Hepatocyte (in vitro differentiated cells): ENCODE results near the gene HPGD. TPM values are rescaled to one million over a fixed set of nuclear protein-coding genes. Genes with fewer than 3 reads are reported as not detected.

ENCODE experiments used
- DNase-seq: peaks from one replicate; pipeline ENCODE4 v3.0.0-alpha.2; 2016; ENCODE audit warnings: low spot score
- H2AFZ ChIP-seq: fragments of 200-600 bp; sonication (generic); 2 replicates; pipeline ENCODE4 v1.6.0; 2016; ENCODE audit warnings: antibody characterized with exemption, mild to moderate bottlenecking
- H3K27ac ChIP-seq: fragments of 200-600 bp; sonication (generic); 2 replicates; pipeline ENCODE4 v1.5.1; 2016; ENCODE audit warnings: mild to moderate bottlenecking
- H3K27me3 ChIP-seq: fragments of 200-600 bp; sonication (generic); 2 replicates; pipeline ENCODE4 v1.6.1; 2016
- H3K36me3 ChIP-seq: fragments of 200-600 bp; sonication (generic); replicated peaks from 2 replicates; pipeline ENCODE4 v1.5.1; 2016; ENCODE audit warnings: low read depth; ENCODE audit not compliant: insufficient read depth
- H3K4me1 ChIP-seq: fragments of 200-600 bp; sonication (generic); 2 replicates; pipeline ENCODE4 v1.5.1; 2016; ENCODE audit warnings: mild to moderate bottlenecking, moderate library complexity; ENCODE audit not compliant: insufficient read depth
- H3K4me2 ChIP-seq: fragments of 200-600 bp; sonication (generic); 2 replicates; pipeline ENCODE4 v1.6.0; 2016
- H3K4me3 ChIP-seq: fragments of 200-600 bp; sonication (generic); 2 replicates; pipeline ENCODE4 v1.5.1; 2016; ENCODE audit warnings: mild to moderate bottlenecking
- H3K79me2 ChIP-seq: fragments of 200-600 bp; sonication (generic); 2 replicates; pipeline ENCODE4 v1.6.0; 2017; ENCODE audit warnings: mild to moderate bottlenecking
- H3K9me2 ChIP-seq: fragments of 200-600 bp; sonication (generic); replicated peaks from 2 replicates; pipeline ENCODE4 v1.6.0; 2017; ENCODE audit warnings: mild to moderate bottlenecking; ENCODE audit not compliant: insufficient read depth
- H3K9me3 ChIP-seq: fragments of 200-600 bp; sonication (generic); 2 replicates; pipeline ENCODE4 v1.5.1; 2016; ENCODE audit warnings: low read depth, mild to moderate bottlenecking
- H4K20me1 ChIP-seq: fragments of 200-600 bp; sonication (generic); 2 replicates; pipeline ENCODE4 v1.6.0; 2016; ENCODE audit warnings: mild to moderate bottlenecking; ENCODE audit not compliant: insufficient read depth, poor library complexity, severe bottlenecking
- EZH2 ChIP-seq: fragments of 200-600 bp; sonication (generic); IDR thresholded peaks from 2 replicates; pipeline ENCODE4 v1.6.1; 2016; ENCODE audit warnings: antibody characterized with exemption, mild to moderate bottlenecking, borderline replicate concordance
- EZH2phosphoT487 ChIP-seq: fragments of 200-600 bp; sonication (generic); IDR thresholded peaks from one replicate; pipeline ENCODE4 v1.6.1; 2018; ENCODE audit warnings: antibody characterized with exemption, mild to moderate bottlenecking, low read depth, moderate library complexity; ENCODE audit not compliant: unreplicated experiment, severe bottlenecking
- WGBS: methylation state at CpG from one replicate; pipeline ENCODE4 v1.1.6; 2016; ENCODE audit warnings: low lambda C conversion rate; ENCODE audit errors: missing lambda C conversion rate; 5-methylcytosine and 5-hydroxymethylcytosine counted together
- polyA plus RNA-seq: library from polyadenylated mRNA; unstranded; fragments of >200 nt; fragmentation: Nextera tagmentation; extraction: Ambion mirVana; gene quantifications from 2 replicates; pipeline ENCODE4 v1.2.1, GENCODE V29; 2016
- total RNA-seq: library from RNA; depleted of rRNA; stranded (reverse); fragments of >200 nt; gene quantifications from 2 replicates; pipeline ENCODE4 v1.2.3, GENCODE V29; 2014
- TF ChIP-seq, protein P1 (sequence below): fragments of 200-600 bp; sonication (generic); IDR thresholded peaks from 2 replicates; pipeline ENCODE4 v1.5.1; 2016; ENCODE audit warnings: antibody characterized with exemption, mild to moderate bottlenecking; ENCODE audit not compliant: poor library complexity

HPGD gene
- total and polyA plus RNA-seq, 2 experiments from 2014 or later: 76.9 to 129 TPM

GRCh38 chr4:174449944-174450785 is 72.1 kb downstream of the HPGD start:
- Histone ChIP-seq H4K20me1 (no peaks in the 10 kb centered on the region), H3K36me3 (no peaks in the 10 kb centered on the region), H3K4me2 (peak overlapping the region; percentile 30), H3K9me3 (no peaks in the 10 kb centered on the region), H3K79me2 (no peaks in the 10 kb centered on the region), H3K4me3 (no peak overlapping the region), H2AFZ (peak overlapping the region; percentile 10), H3K9me2 (no peaks in the 10 kb centered on the region), H3K4me1 (peaks cover 35% of the 10 kb centered on the region), H3K27me3 (no peaks in the 10 kb centered on the region), H3K27ac (peak overlapping the region; percentile 57)
- no peak for TF ChIP-seq EZH2phosphoT487
- TF ChIP-seq EZH2: no peak
- TF ChIP-seq, protein P1, sequence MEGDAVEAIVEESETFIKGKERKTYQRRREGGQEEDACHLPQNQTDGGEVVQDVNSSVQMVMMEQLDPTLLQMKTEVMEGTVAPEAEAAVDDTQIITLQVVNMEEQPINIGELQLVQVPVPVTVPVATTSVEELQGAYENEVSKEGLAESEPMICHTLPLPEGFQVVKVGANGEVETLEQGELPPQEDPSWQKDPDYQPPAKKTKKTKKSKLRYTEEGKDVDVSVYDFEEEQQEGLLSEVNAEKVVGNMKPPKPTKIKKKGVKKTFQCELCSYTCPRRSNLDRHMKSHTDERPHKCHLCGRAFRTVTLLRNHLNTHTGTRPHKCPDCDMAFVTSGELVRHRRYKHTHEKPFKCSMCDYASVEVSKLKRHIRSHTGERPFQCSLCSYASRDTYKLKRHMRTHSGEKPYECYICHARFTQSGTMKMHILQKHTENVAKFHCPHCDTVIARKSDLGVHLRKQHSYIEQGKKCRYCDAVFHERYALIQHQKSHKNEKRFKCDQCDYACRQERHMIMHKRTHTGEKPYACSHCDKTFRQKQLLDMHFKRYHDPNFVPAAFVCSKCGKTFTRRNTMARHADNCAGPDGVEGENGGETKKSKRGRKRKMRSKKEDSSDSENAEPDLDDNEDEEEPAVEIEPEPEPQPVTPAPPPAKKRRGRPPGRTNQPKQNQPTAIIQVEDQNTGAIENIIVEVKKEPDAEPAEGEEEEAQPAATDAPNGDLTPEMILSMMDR: no peak
- no peak for DNase-seq
- 36% methylated on average over 5 of the region's 5 CpGs for WGBS

- TF ChIP-seq EZH2phosphoT487 (no peak), EZH2 (no peak)
- TF ChIP-seq, protein P1: no peak
- no peaks in the 10 kb centered on the region for H3K36me3 ChIP-seq
These were observed 73.1 kb downstream of the HPGD start for GRCh38 chr4:174449152-174449551.

DNA sequence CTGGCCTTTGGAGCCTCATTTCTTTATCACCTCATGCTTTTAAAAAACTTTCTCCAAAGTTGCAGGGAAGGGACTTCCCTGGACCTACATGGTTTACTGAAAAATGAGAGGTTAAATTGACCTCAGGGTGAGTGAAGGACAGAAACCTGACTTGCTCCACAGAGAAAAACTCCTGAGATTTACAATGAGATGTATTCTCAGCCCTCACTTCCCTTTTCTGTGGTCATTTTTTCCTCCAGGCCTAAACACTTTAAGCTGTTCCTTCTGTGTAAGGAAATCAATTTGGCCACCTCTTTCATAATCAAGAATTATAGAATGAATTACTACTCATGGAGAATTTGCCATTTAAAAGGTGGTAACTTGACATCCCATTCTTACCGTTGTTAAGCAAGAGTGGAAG is 77.9 kb downstream of the HPGD start:
- Histone ChIP-seq H3K4me1 (no peaks in the 10 kb centered on the region), H3K27me3 (no peaks in the 10 kb centered on the region), H3K4me3 (no peak overlapping the region), H4K20me1 (no peaks in the 10 kb centered on the region), H3K27ac (no peak overlapping the region), H3K9me3 (no peaks in the 10 kb centered on the region), H3K79me2 (no peaks in the 10 kb centered on the region), H3K9me2 (no peaks in the 10 kb centered on the region), H2AFZ (no peak overlapping the region), H3K36me3 (no peaks in the 10 kb centered on the region), H3K4me2 (no peak overlapping the region)
- DNase-seq: no peak
- TF ChIP-seq, protein P1: no peak
- TF ChIP-seq EZH2phosphoT487 (no peak), EZH2 (no peak)
- 77% methylated on average over 1 of the region's 1 CpG for WGBS

More at GRCh38 chr4:174449152-174449551, 73.1 kb downstream of the HPGD start:
- Histone ChIP-seq H4K20me1 (no peaks in the 10 kb centered on the region), H3K4me3 (no peak overlapping the region), H3K27me3 (no peaks in the 10 kb centered on the region), H3K79me2 (no peaks in the 10 kb centered on the region), H3K27ac (peak overlapping the region; percentile 57), H3K9me3 (no peaks in the 10 kb centered on the region), H3K4me1 (peaks cover 35% of the 10 kb centered on the region), H3K4me2 (no peak overlapping the region), H2AFZ (no peak overlapping the region), H3K9me2 (no peaks in the 10 kb centered on the region)
- DNase-seq: no peak
- 94% methylated on average over 1 of the region's 1 CpG for WGBS

Other genes with a start within 250 kb of the HPGD start
- 35.7 and 43.4 TPM in 2 replicates for gene FBXO8, start 238.8 kb downstream of the HPGD start, total RNA-seq
- 21.2 and 21.3 TPM in 2 replicates for gene FBXO8, start 238.8 kb downstream of the HPGD start, polyA plus RNA-seq
- gene CEP44, start 238.6 kb downstream of the HPGD start, total RNA-seq: 19.0 and 25.8 TPM in 2 replicates
- 6.6 and 7.7 TPM in 2 replicates for gene CEP44, start 238.6 kb downstream of the HPGD start, polyA plus RNA-seq